K562 (cell line): ENCODE measurements around the gene GPR176.

ENCODE experiments used
- HDAC1 ChIP-seq, 2 experiments: fragments of 450-650 bp; IDR thresholded peaks; 2 replicates each; pipeline ENCODE4 v1.6.1; 2016 to 2017; ENCODE audit warnings: inconsistent platforms in 1 of 2, mild to moderate bottlenecking in 1 of 2, moderate library complexity in 1 of 2
- MIER1 ChIP-seq: fragments of 450-650 bp; IDR thresholded peaks from 2 replicates; pipeline ENCODE4 v1.6.1; 2016; ENCODE audit warnings: antibody characterized with exemption, mild to moderate bottlenecking, low read depth
- ZC3H11A ChIP-seq: IDR thresholded peaks from 2 replicates; pipeline ENCODE4 v1.6.1; 2012; ENCODE audit warnings: low read depth, low read length, improper control_type of control experiment
- ZC3H4 ChIP-seq: sonication (generic); formaldehyde crosslinking; IDR thresholded peaks from 2 replicates; pipeline ENCODE4 v1.9.0; 2021; ENCODE audit warnings: missing genetic modification reagents, borderline replicate concordance
- ZNF274 ChIP-seq: IDR thresholded peaks from 2 replicates; pipeline ENCODE4 v1.6.1; 2011; ENCODE audit warnings: low read depth, mild to moderate bottlenecking, low read length, moderate library complexity, borderline replicate concordance
- ZNF3 ChIP-seq: fragments of 250-450 bp; sonication (Bioruptor Pico); IDR thresholded peaks from 2 replicates; pipeline ENCODE4 v1.5.0; 2021; ENCODE audit warnings: mild to moderate bottlenecking, moderate library complexity
- ZNF384 ChIP-seq: IDR thresholded peaks from 2 replicates; pipeline ENCODE4 v1.6.1; 2012; ENCODE audit warnings: low read depth, low read length, improper control_type of control experiment
- ZNF830 ChIP-seq: fragments of 250-450 bp; sonication (Bioruptor Pico); IDR thresholded peaks from 2 replicates; pipeline ENCODE4 v1.5.0; 2021; ENCODE audit warnings: mild to moderate bottlenecking
- TF ChIP-seq, protein P1 (sequence below): fragments of 250-450 bp; sonication (Bioruptor Pico); IDR thresholded peaks from 2 replicates; pipeline ENCODE4 v1.4.0; 2020; ENCODE audit warnings: borderline replicate concordance
- TF ChIP-seq, protein P2 (sequence below), 3 experiments: IDR thresholded peaks in 2 of 3; conservative IDR thresholded peaks in 1 of 3; 2 replicates each; pipeline ENCODE4 v1.5.1; 2011 to 2012; ENCODE audit warnings: low read length in 3 of 3, mild to moderate bottlenecking in 3 of 3, control low read depth in 2 of 3, improper control_type of control experiment in 1 of 3, inconsistent platforms in 1 of 3, low read depth in 1 of 3, mixed read lengths in 1 of 3, moderate library complexity in 1 of 3; ENCODE audit not compliant: insufficient read depth in 2 of 3
- TF ChIP-seq, protein P3 (sequence below): fragments of 250-450 bp; sonication (Bioruptor Pico); IDR thresholded peaks from 2 replicates; pipeline ENCODE4 v1.8.0; 2022; ENCODE audit warnings: moderate library complexity, mild to moderate bottlenecking, inconsistent platforms

DNA sequence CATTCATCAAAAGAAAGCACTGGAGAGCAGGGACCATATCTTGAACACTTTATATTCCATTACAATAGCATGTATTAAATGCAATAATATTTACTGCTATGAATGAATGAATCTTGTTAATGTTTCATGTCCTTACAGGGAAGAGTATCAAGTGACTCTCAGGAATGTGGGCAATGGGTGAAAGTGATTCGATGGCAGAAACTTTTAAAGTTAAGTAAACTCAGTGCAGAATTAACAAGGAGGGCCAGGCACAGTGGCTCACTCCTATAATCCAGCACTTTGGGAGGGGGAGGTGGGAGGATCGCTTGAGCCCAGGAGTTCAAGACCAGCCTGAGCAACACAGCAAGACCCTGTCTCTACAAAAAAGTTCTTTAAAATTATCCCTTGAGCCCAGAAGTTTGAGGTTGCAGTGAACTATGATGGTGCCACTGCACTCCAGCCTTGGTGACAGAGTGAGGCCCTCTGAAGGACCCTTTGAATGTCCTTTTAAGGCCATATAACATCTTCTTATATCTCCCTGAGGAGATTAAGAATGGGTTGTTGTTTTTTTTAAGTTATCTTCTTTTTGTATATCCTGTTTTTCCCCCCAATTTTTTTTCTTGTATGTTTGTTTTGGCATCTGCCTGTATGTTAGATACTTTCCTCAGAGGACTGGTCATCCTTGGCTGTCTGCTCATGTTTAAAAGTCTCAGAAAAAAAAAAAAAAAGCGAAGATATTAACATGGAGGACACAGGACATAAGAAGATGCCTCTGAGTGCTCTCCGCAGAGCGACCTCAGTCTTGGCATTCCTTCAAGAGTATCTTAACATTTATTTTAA is 127.8 kb downstream of the GPR176 start:
- no peak for TF ChIP-seq ZNF830 (CRISPR knock-in tag)
- TF ChIP-seq, protein P1, sequence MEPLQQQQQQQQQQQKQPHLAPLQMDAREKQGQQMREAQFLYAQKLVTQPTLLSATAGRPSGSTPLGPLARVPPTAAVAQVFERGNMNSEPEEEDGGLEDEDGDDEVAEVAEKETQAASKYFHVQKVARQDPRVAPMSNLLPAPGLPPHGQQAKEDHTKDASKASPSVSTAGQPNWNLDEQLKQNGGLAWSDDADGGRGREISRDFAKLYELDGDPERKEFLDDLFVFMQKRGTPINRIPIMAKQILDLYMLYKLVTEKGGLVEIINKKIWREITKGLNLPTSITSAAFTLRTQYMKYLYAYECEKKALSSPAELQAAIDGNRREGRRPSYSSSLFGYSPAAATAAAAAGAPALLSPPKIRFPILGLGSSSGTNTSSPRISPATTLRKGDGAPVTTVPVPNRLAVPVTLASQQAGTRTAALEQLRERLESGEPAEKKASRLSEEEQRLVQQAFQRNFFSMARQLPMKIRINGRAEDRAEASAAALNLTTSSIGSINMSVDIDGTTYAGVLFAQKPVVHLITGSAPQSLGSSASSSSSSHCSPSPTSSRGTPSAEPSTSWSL (CRISPR knock-in tag), result no peak
- no peak for TF ChIP-seq HDAC1 (IDR thresholded peaks at IDR 0.05)
- TF ChIP-seq, protein P2, sequence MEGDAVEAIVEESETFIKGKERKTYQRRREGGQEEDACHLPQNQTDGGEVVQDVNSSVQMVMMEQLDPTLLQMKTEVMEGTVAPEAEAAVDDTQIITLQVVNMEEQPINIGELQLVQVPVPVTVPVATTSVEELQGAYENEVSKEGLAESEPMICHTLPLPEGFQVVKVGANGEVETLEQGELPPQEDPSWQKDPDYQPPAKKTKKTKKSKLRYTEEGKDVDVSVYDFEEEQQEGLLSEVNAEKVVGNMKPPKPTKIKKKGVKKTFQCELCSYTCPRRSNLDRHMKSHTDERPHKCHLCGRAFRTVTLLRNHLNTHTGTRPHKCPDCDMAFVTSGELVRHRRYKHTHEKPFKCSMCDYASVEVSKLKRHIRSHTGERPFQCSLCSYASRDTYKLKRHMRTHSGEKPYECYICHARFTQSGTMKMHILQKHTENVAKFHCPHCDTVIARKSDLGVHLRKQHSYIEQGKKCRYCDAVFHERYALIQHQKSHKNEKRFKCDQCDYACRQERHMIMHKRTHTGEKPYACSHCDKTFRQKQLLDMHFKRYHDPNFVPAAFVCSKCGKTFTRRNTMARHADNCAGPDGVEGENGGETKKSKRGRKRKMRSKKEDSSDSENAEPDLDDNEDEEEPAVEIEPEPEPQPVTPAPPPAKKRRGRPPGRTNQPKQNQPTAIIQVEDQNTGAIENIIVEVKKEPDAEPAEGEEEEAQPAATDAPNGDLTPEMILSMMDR (IDR thresholded peaks at IDR 0.05 in 2 of 3, conservative IDR thresholded peaks at IDR 0.05 in 1 of 3; ENCODE audit: insufficient read depth in 2 of 3, low read depth in 1 of 3, low read length in 3 of 3), result no peak
- TF ChIP-seq ZC3H11A, result no peak
- TF ChIP-seq, protein P3, sequence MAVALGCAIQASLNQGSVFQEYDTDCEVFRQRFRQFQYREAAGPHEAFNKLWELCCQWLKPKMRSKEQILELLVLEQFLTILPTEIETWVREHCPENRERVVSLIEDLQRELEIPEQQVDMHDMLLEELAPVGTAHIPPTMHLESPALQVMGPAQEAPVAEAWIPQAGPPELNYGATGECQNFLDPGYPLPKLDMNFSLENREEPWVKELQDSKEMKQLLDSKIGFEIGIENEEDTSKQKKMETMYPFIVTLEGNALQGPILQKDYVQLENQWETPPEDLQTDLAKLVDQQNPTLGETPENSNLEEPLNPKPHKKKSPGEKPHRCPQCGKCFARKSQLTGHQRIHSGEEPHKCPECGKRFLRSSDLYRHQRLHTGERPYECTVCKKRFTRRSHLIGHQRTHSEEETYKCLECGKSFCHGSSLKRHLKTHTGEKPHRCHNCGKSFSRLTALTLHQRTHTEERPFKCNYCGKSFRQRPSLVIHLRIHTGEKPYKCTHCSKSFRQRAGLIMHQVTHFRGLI (CRISPR knock-in tag), result no peak
- TF ChIP-seq ZNF3 (CRISPR knock-in tag), result no peak
- TF ChIP-seq ZNF384, result no peak
- TF ChIP-seq ZNF274, result no peak
- no peak for TF ChIP-seq MIER1
- TF ChIP-seq ZC3H4 (CRISPR knock-in tag), result no peak
